Measurements from ENCODE around the gene SLC25A21. TPM values are rescaled to one million over a fixed set of nuclear protein-coding genes. Genes with fewer than 3 reads are reported as not detected.

The SLC25A21 gene
- total and polyA plus RNA-seq, 2 experiments from 2014 or later: 10.6 to 12.1 TPM

DNA sequence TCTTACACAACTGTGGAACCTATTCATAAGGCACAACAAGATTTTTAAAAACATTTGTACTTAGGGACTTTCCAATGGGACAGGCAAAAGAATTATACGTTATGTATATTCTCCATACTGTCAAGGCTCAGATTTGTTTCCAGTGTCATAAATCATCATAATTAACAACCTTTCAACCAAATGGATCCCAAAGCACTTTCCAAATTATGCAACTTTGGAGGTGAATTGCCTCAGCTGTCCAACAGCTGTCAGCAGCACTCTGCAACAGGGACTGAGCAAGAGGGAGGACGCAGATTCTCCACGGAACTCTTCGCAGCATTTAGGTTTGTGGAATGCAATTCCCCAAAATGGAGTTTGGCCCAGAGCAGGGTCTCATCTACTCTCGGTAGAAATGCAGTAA, 324.2 kb downstream of the SLC25A21 start:
- Mint-ChIP-seq H3K4me1 (peaks cover 13% of the 10 kb centered on the region; the same call in 2 of the 3 replicates), H3K36me3 (ENCODE audit: low read depth) (no peaks in the 10 kb centered on the region), H3K27me3 (ENCODE audit: insufficient read depth, low read depth, poor library complexity) (peaks cover 3% of the 10 kb centered on the region), H3K9me3 (no peaks in the 10 kb centered on the region), H3K27ac (no peak overlapping the region), H3K4me3 (no peak overlapping the region)
- Histone ChIP-seq H3K79me2 (replicated peaks; ENCODE audit: insufficient read depth) (no peaks in the 10 kb centered on the region), H4K20me1 (replicated peaks; ENCODE audit: insufficient read depth) (no peaks in the 10 kb centered on the region), H3K4me2 (no peak overlapping the region), H3K27ac (ENCODE audit: low read depth) (no peak overlapping the region), H3K4me1 (ENCODE audit: insufficient read depth) (peaks cover 6% of the 10 kb centered on the region; the same call in 1 of the 2 replicates), H2AFZ (no peak overlapping the region), H3K36me3 (ENCODE audit: insufficient read depth) (no peaks in the 10 kb centered on the region), H3K4me3 (no peak overlapping the region), H3F3A (replicated peaks; ENCODE audit: low read depth) (no peaks in the 10 kb centered on the region), H3K9me2 (ENCODE audit: insufficient read depth) (no peaks in the 10 kb centered on the region), H3K27me3 (ENCODE audit: insufficient read depth) (no peaks in the 10 kb centered on the region)
- TF ChIP-seq STAT1 (IDR thresholded peaks at IDR 0.05; ENCODE audit: unreplicated experiment) (no peak), EZH2 (IDR thresholded peaks at IDR 0.05; ENCODE audit: low read depth, unreplicated experiment) (no peak), POLR2AphosphoS5 (IDR thresholded peaks at IDR 0.05; ENCODE audit: low read depth) (no peak), ZNF331 (CRISPR knock-in tag; IDR thresholded peaks at IDR 0.05; ENCODE audit: low read depth) (no peak), CTCF (conservative IDR thresholded peaks at IDR 0.05; ENCODE audit: low read depth in 2 of 2) (no peak), NANOG (IDR thresholded peaks at IDR 0.05; ENCODE audit: borderline replicate concordance) (no peak), ZNF462 (CRISPR knock-in tag; IDR thresholded peaks at IDR 0.05) (no peak), REST (IDR thresholded peaks at IDR 0.05; ENCODE audit: unreplicated experiment) (no peak), EZH2phosphoT487 (IDR thresholded peaks at IDR 0.05; ENCODE audit: unreplicated experiment) (no peak), CREB1 (CRISPR knock-in tag; IDR thresholded peaks at IDR 0.05; ENCODE audit: low read depth) (no peak), JUNB (IDR thresholded peaks at IDR 0.05; ENCODE audit: unreplicated experiment) (no peak)
- no peak for ATAC-seq
- DNase-seq (ENCODE audit: low spot score): no peak

Data from GM23338 (cell line).